HEK293T (cell line): ENCODE measurements around the gene HSD17B7.
"Not testable (repeated sequence)": the region's sequence is repeated elsewhere in the genome, so short reads cannot be mapped to it uniquely, and the experiment has no call there.

Source experiments
- CTCF ChIA-PET: fragments of 350-600 bp; formaldehyde crosslinking; extraction: SDS; loops from one replicate; lab custom pipeline; 2021; ENCODE audit warnings: antibody characterized with exemption, inconsistent platforms; lab: Yijun Ruan, JAX
- POLR2A ChIA-PET: fragments of 350-600 bp; formaldehyde crosslinking; extraction: SDS; loops from one replicate; lab custom pipeline; 2020; ENCODE audit warnings: antibody characterized with exemption, inconsistent platforms; lab: Yijun Ruan, JAX
- DNase-seq: peaks from one replicate; pipeline ENCODE4 v3.0.0; 2012; ENCODE audit warnings: mixed read lengths; ENCODE audit errors: extremely low spot score
- ARNT ChIP-seq: fragments of 450-650 bp; IDR thresholded peaks from 2 replicates; pipeline ENCODE4 v1.6.1; 2017; ENCODE audit warnings: mild to moderate bottlenecking
- BHLHE40 ChIP-seq: fragments of 450-650 bp; IDR thresholded peaks from 2 replicates; pipeline ENCODE4 v1.6.1; 2016; ENCODE audit warnings: mild to moderate bottlenecking, moderate library complexity, borderline replicate concordance
- CTBP1 ChIP-seq: fragments of 450-650 bp; IDR thresholded peaks from 2 replicates; pipeline ENCODE4 v1.6.1; 2016; ENCODE audit warnings: borderline replicate concordance
- ELF4 ChIP-seq: fragments of 450-650 bp; IDR thresholded peaks from 2 replicates; pipeline ENCODE4 v1.6.1; 2017; ENCODE audit warnings: antibody characterized with exemption
- FOXA1 ChIP-seq: fragments of 450-650 bp; IDR thresholded peaks from 2 replicates; pipeline ENCODE4 v1.6.1; 2016; ENCODE audit warnings: mild to moderate bottlenecking
- FOXK2 ChIP-seq: fragments of 450-650 bp; IDR thresholded peaks from 2 replicates; pipeline ENCODE4 v1.6.1; 2016; ENCODE audit warnings: mild to moderate bottlenecking
- FOXM1 ChIP-seq: fragments of 450-650 bp; IDR thresholded peaks from 2 replicates; pipeline ENCODE4 v1.6.1; 2017; ENCODE audit warnings: mild to moderate bottlenecking, borderline replicate concordance
- HDGF ChIP-seq: fragments of 450-650 bp; IDR thresholded peaks from 2 replicates; pipeline ENCODE4 v1.6.1; 2017; ENCODE audit warnings: antibody characterized with exemption, borderline replicate concordance
- L3MBTL2 ChIP-seq: fragments of 450-650 bp; conservative IDR thresholded peaks from 2 replicates; pipeline ENCODE4 v1.6.1; 2016; ENCODE audit warnings: mild to moderate bottlenecking
- LEF1 ChIP-seq: fragments of 450-650 bp; IDR thresholded peaks from 2 replicates; pipeline ENCODE4 v1.6.1; 2017; ENCODE audit warnings: mild to moderate bottlenecking, borderline replicate concordance
- NFRKB ChIP-seq: fragments of 450-650 bp; IDR thresholded peaks from 2 replicates; pipeline ENCODE4 v1.6.1; 2016; ENCODE audit warnings: mild to moderate bottlenecking, moderate library complexity
- PKNOX1 ChIP-seq: fragments of 450-650 bp; IDR thresholded peaks from 2 replicates; pipeline ENCODE4 v1.6.1; 2016
- SP1 ChIP-seq: fragments of 450-650 bp; IDR thresholded peaks from 2 replicates; pipeline ENCODE4 v1.6.1; 2017
- SUZ12 ChIP-seq: fragments of 450-650 bp; IDR thresholded peaks from 2 replicates; pipeline ENCODE4 v1.6.1; 2016; ENCODE audit warnings: mild to moderate bottlenecking
- TARDBP ChIP-seq: fragments of 450-650 bp; IDR thresholded peaks from 2 replicates; pipeline ENCODE4 v1.6.1; 2016
- ZNF384 ChIP-seq: fragments of 450-650 bp; IDR thresholded peaks from 2 replicates; pipeline ENCODE4 v1.6.1; 2016

HSD17B7 gene

GRCh38 chr1:162790303-162790984 is at the start of gene HSD17B7:
Gene HSD17B7 (plus strand): TSS chr1:162790702. CDS start chr1:162790801, 99 bp downstream.
- CTCF ChIA-PET = not testable (repeated sequence)
- peak; percentile 77 for TF ChIP-seq PKNOX1

GRCh38 chr1:162740755-162741154 is 49.7 kb upstream of the HSD17B7 start:
- DNase-seq = no peak
- TF ChIP-seq CTBP1 (no peak), FOXK2 (no peak), ARNT (no peak), FOXA1 (no peak), FOXM1 (no peak), SP1 (no peak), ELF4 (no peak), PKNOX1 (no peak), ZNF384 (no peak), L3MBTL2 (no peak), SUZ12 (no peak), HDGF (no peak), NFRKB (no peak), LEF1 (no peak), BHLHE40 (no peak)
- CTCF ChIA-PET = no interaction called here
- POLR2A ChIA-PET = no interaction called here

More at GRCh38 chr1:162790303-162790984, at the start of gene HSD17B7:
- peak; percentile 51 for DNase-seq
- POLR2A ChIA-PET = not testable (repeated sequence)

GRCh38 chr1:162741574-162741973 is 48.9 kb upstream of the HSD17B7 start:
- POLR2A ChIA-PET = no interaction called here
- TF ChIP-seq LEF1 (no peak), ELF4 (no peak), CTBP1 (no peak), PKNOX1 (no peak), ZNF384 (no peak), ARNT (no peak), TARDBP (no peak), SP1 (no peak)
- DNase-seq = no peak
- CTCF ChIA-PET = no interaction called here

GRCh38 chr1:162746264-162746942 is 44.1 kb upstream of the HSD17B7 start:
- DNase-seq, POLR2A ChIA-PET, CTCF ChIA-PET: not testable (repeated sequence)

GRCh38 chr1:162753001-162753658 is 37.4 kb upstream of the HSD17B7 start:
- no peak for TF ChIP-seq CTBP1
- TF ChIP-seq FOXK2 = no peak
- no peak for TF ChIP-seq LEF1
- TF ChIP-seq L3MBTL2 = no peak
- TF ChIP-seq NFRKB = no peak
- no peak for TF ChIP-seq ARNT
- TF ChIP-seq HDGF = no peak
- no peak for TF ChIP-seq FOXA1
- CTCF ChIA-PET = no interaction called here
- POLR2A ChIA-PET = no interaction called here
- no peak for DNase-seq

- ChIA-PET CTCF (no interaction called here), POLR2A (no interaction called here)
- no peak for TF ChIP-seq SUZ12
- no peak for TF ChIP-seq ARNT
- no peak for TF ChIP-seq NFRKB
- TF ChIP-seq BHLHE40 = no peak
- TF ChIP-seq HDGF = no peak
- no peak for TF ChIP-seq FOXK2
- no peak for TF ChIP-seq SP1
- TF ChIP-seq TARDBP = no peak
- no peak for TF ChIP-seq ZNF384
- TF ChIP-seq ELF4 = no peak
- TF ChIP-seq LEF1 = no peak
- TF ChIP-seq FOXM1 = no peak
- TF ChIP-seq L3MBTL2 = no peak
- no peak for DNase-seq
Observed at GRCh38 chr1:162753998-162754585, 36.4 kb upstream of the HSD17B7 start.
